DMS53 treated with DMSO at 0.1 percent for 48 hours (cell line): ENCODE measurements around the gene TMEM231.
"Not testable (repeated sequence)": the region's sequence is repeated elsewhere in the genome, so short reads cannot be mapped to it uniquely, and the experiment has no call there.

Experiments used
- DNase-seq: peaks from one replicate; lab custom pipeline; 2025; ENCODE audit not compliant: unreplicated experiment; lab: John Stamatoyannopoulos, UW

The TMEM231 gene

GRCh38 chr16:75567911-75568310 is 11.9 kb upstream of the TMEM231 start:
- DNase-seq, result no peak

- DNase-seq, result no peak
These were observed 10.8 kb upstream of the TMEM231 start for GRCh38 chr16:75566758-75567255.

GRCh38 chr16:75566040-75566757 is 10.1 kb upstream of the TMEM231 start, which contains the start of gene GABARAPL2:
Gene GABARAPL2 (plus strand): TSS chr16:75566379. CDS start chr16:75566487, 108 bp downstream.
- peak; percentile 52 for DNase-seq

- no peak for DNase-seq
These were observed 9.6 kb upstream of the TMEM231 start for GRCh38 chr16:75565640-75566039.

- no peak for DNase-seq
These were observed 3.7 kb upstream of the TMEM231 start for GRCh38 chr16:75559564-75560372.

- DNase-seq, result no peak
These were observed 2.9 kb upstream of the TMEM231 start for GRCh38 chr16:75558846-75559401.

- DNase-seq, result no peak
These were observed 439 bp upstream of the TMEM231 start for GRCh38 chr16:75556431-75556950.

GRCh38 chr16:75555213-75555706 is 792 bp downstream of the TMEM231 start:
- peak; percentile 54 for DNase-seq

- no peak for DNase-seq
These were observed 3.1 kb downstream of the TMEM231 start for GRCh38 chr16:75552951-75553350.

- DNase-seq, result no peak
These were observed 5.8 kb downstream of the TMEM231 start for GRCh38 chr16:75550211-75550662.

GRCh38 chr16:75548456-75548855 is 7.6 kb downstream of the TMEM231 start:
- not testable (repeated sequence) for DNase-seq

GRCh38 chr16:75546293-75546692 is 9.8 kb downstream of the TMEM231 start:
- DNase-seq, result no peak

GRCh38 chr16:75545879-75546278 is 10.2 kb downstream of the TMEM231 start:
- not testable (repeated sequence) for DNase-seq

- not testable (repeated sequence) for DNase-seq
These were observed 13.6 kb downstream of the TMEM231 start for GRCh38 chr16:75542462-75542861.

- DNase-seq, result no peak
These were observed 14.8 kb downstream of the TMEM231 start for GRCh38 chr16:75541236-75541635.

GRCh38 chr16:75538882-75539565 is 17.0 kb downstream of the TMEM231 start:
- DNase-seq, result not testable (repeated sequence)

GRCh38 chr16:75537776-75538175 is 18.3 kb downstream of the TMEM231 start:
- no peak for DNase-seq

- DNase-seq, result no peak
These were observed 20.2 kb downstream of the TMEM231 start, which contains the start of gene CHST5 for GRCh38 chr16:75535901-75536300. Gene CHST5 (minus strand): TSS chr16:75536108. CDS start chr16:75530384, 5,724 bp downstream.

GRCh38 chr16:75535211-75535843 is 20.7 kb downstream of the TMEM231 start:
- no peak for DNase-seq
